DND-41 (cell line): Measurements from ENCODE around the gene PEF1.

Experiments used
- ATAC-seq: fragments of 200-7000 bp; cut with Tn5 transposase; 3 replicates; pipeline ENCODE4 v1.9.1; 2021; ENCODE audit warnings: low read depth; ENCODE audit not compliant: insufficient read depth
- DNase-seq: peaks from one replicate; pipeline ENCODE4 v3.0.0-alpha.2; 2020
- H2AFZ ChIP-seq: 2 replicates; pipeline ENCODE4 v1.6.0; 2012; ENCODE audit warnings: low read depth, low read length
- H3K27ac ChIP-seq: 2 replicates; pipeline ENCODE4 v1.5.1; 2012; ENCODE audit warnings: low read length, inconsistent platforms
- H3K27me3 ChIP-seq: fragments of 200-600 bp; sonication (generic); 2 replicates; pipeline ENCODE4 v1.6.0; 2012; ENCODE audit warnings: low read length, mild to moderate bottlenecking, inconsistent platforms; ENCODE audit not compliant: insufficient read depth, poor library complexity
- H3K36me3 ChIP-seq: 2 replicates; pipeline ENCODE4 v1.5.1; 2012; ENCODE audit warnings: low read length, inconsistent platforms; ENCODE audit not compliant: insufficient read depth
- H3K4me1 ChIP-seq: 2 replicates; pipeline ENCODE4 v1.5.1; 2012; ENCODE audit warnings: mild to moderate bottlenecking, low read length; ENCODE audit not compliant: insufficient read depth
- H3K4me2 ChIP-seq: 2 replicates; pipeline ENCODE4 v1.6.0; 2012; ENCODE audit warnings: mild to moderate bottlenecking, moderate library complexity, low read length, inconsistent platforms; ENCODE audit not compliant: insufficient read depth
- H3K4me3 ChIP-seq, 2 experiments: fragments of 200-600 bp in 1 of 2; shearing (Covaris generic) in 1 of 2; 2 replicates each; pipeline ENCODE4 v1.5.1; 2012 to 2016; ENCODE audit warnings: inconsistent platforms in 2 of 2, low read length in 2 of 2, mild to moderate bottlenecking in 2 of 2, low read depth in 1 of 2, moderate library complexity in 1 of 2
- H3K79me2 ChIP-seq: 2 replicates; pipeline ENCODE4 v1.6.0; 2012; ENCODE audit warnings: low read length, inconsistent platforms; ENCODE audit not compliant: insufficient read depth
- H3K9ac ChIP-seq: 2 replicates; pipeline ENCODE4 v1.6.0; 2012; ENCODE audit warnings: low read depth, mild to moderate bottlenecking, inconsistent platforms, low read length, moderate library complexity
- H3K9me3 ChIP-seq: 2 replicates; pipeline ENCODE4 v1.5.1; 2012; ENCODE audit warnings: low read length, moderate library complexity, mild to moderate bottlenecking, inconsistent platforms; ENCODE audit not compliant: insufficient read depth, severe bottlenecking
- H4K20me1 ChIP-seq: 2 replicates; pipeline ENCODE4 v1.6.0; 2012; ENCODE audit warnings: low read length; ENCODE audit not compliant: insufficient read depth
- CTCF ChIP-seq: IDR thresholded peaks from 2 replicates; pipeline ENCODE4 v1.5.1; 2012; ENCODE audit warnings: borderline replicate concordance, low read length, moderate library complexity, mild to moderate bottlenecking; ENCODE audit not compliant: poor library complexity, severe bottlenecking; ENCODE audit errors: extremely low read depth
- EZH2 ChIP-seq: IDR thresholded peaks from 3 replicates; pipeline ENCODE4 v1.6.1; 2012; ENCODE audit warnings: borderline replicate concordance, low read depth, mild to moderate bottlenecking, moderate library complexity, low read length, inconsistent platforms; ENCODE audit not compliant: severe bottlenecking

PEF1 gene

GRCh38 chr1:31681415-31681814 is 36.7 kb upstream of the PEF1 start:
- Histone ChIP-seq H3K4me3 (no peak overlapping the region), H3K36me3 (no peaks in the 10 kb centered on the region), H3K4me2 (no peak overlapping the region), H3K4me1 (no peaks in the 10 kb centered on the region), H3K79me2 (no peaks in the 10 kb centered on the region), H3K9ac (no peak overlapping the region), H3K9me3 (no peaks in the 10 kb centered on the region), H3K27ac (no peak overlapping the region), H4K20me1 (no peaks in the 10 kb centered on the region), H2AFZ (no peak overlapping the region), H3K27me3 (peaks cover 24% of the 10 kb centered on the region)
- DNase-seq (no peak), ATAC-seq (no peak)
- TF ChIP-seq CTCF (no peak), EZH2 (no peak)

- peaks cover 24% of the 10 kb centered on the region for H3K27me3 ChIP-seq
- no peaks in the 10 kb centered on the region for H3K36me3 ChIP-seq
- no peak overlapping the region for H3K4me2 ChIP-seq
- H2AFZ ChIP-seq, result no peak overlapping the region
- TF ChIP-seq CTCF, result no peak
- no peak for TF ChIP-seq EZH2
- no peak for ATAC-seq
- no peaks in the 10 kb centered on the region for H3K79me2 ChIP-seq
- H3K9me3 ChIP-seq, result no peaks in the 10 kb centered on the region
- no peak overlapping the region for H3K27ac ChIP-seq
- no peak for DNase-seq
- no peak overlapping the region for H3K9ac ChIP-seq
- no peak overlapping the region for H3K4me3 ChIP-seq
- H4K20me1 ChIP-seq, result no peaks in the 10 kb centered on the region
- no peaks in the 10 kb centered on the region for H3K4me1 ChIP-seq
Observed at GRCh38 chr1:31679676-31680230, 35.1 kb upstream of the PEF1 start.

- TF ChIP-seq CTCF, result no peak
- TF ChIP-seq EZH2, result no peak
- H3K4me2 ChIP-seq, result no peak overlapping the region
- no peaks in the 10 kb centered on the region for H3K36me3 ChIP-seq
- no peaks in the 10 kb centered on the region for H4K20me1 ChIP-seq
- H3K4me3 ChIP-seq, result no peak overlapping the region
- H3K9me3 ChIP-seq, result no peaks in the 10 kb centered on the region
- H3K27ac ChIP-seq, result no peak overlapping the region
- DNase-seq (no peak), ATAC-seq (no peak)
- H3K9ac ChIP-seq, result no peak overlapping the region
- no peak overlapping the region for H2AFZ ChIP-seq
- H3K4me1 ChIP-seq, result no peaks in the 10 kb centered on the region
- no peaks in the 10 kb centered on the region for H3K79me2 ChIP-seq
- peaks cover 24% of the 10 kb centered on the region for H3K27me3 ChIP-seq
Observed at GRCh38 chr1:31679091-31679490, 34.4 kb upstream of the PEF1 start.

GRCh38 chr1:31678681-31679080 is 34.0 kb upstream of the PEF1 start:
- no peaks in the 10 kb centered on the region for H3K36me3 ChIP-seq
- H3K4me3 ChIP-seq, result no peak overlapping the region
- no peak overlapping the region for H2AFZ ChIP-seq
- DNase-seq (no peak), ATAC-seq (no peak)
- TF ChIP-seq CTCF, result no peak
- no peak for TF ChIP-seq EZH2
- no peaks in the 10 kb centered on the region for H4K20me1 ChIP-seq
- no peaks in the 10 kb centered on the region for H3K9me3 ChIP-seq
- no peaks in the 10 kb centered on the region for H3K79me2 ChIP-seq
- H3K27me3 ChIP-seq, result peaks cover 24% of the 10 kb centered on the region
- H3K4me1 ChIP-seq, result no peaks in the 10 kb centered on the region
- H3K27ac ChIP-seq, result no peak overlapping the region
- H3K9ac ChIP-seq, result no peak overlapping the region
- no peak overlapping the region for H3K4me2 ChIP-seq
